Raji (cell line): ENCODE data around the gene THBS1.

Source experiments
- POLR2A ChIP-seq: IDR thresholded peaks from 2 replicates; pipeline ENCODE4 v1.6.1; 2011; ENCODE audit warnings: low read depth, low read length, control low read depth; ENCODE audit not compliant: insufficient read depth

Gene THBS1

GRCh38 chr15:39645976-39646257 lies 65.0 kb downstream of the THBS1 start:
- no peak for TF ChIP-seq POLR2A

GRCh38 chr15:39646425-39646824 lies 65.5 kb downstream of the THBS1 start:
- no peak for TF ChIP-seq POLR2A
